GM21381 (cell line): ENCODE measurements around the gene NAALADL2.
"Not testable (repeated sequence)": the region's sequence is repeated elsewhere in the genome, so short reads cannot be mapped to it uniquely, and the experiment has no call there.

ENCODE experiments used
- ATAC-seq: cut with Tn5 transposase; IDR thresholded peaks from one replicate; pipeline ENCODE4 v1.9.1; 2021; ENCODE audit warnings: mild to moderate bottlenecking, moderate library complexity; ENCODE audit not compliant: unreplicated experiment

The NAALADL2 gene

DNA sequence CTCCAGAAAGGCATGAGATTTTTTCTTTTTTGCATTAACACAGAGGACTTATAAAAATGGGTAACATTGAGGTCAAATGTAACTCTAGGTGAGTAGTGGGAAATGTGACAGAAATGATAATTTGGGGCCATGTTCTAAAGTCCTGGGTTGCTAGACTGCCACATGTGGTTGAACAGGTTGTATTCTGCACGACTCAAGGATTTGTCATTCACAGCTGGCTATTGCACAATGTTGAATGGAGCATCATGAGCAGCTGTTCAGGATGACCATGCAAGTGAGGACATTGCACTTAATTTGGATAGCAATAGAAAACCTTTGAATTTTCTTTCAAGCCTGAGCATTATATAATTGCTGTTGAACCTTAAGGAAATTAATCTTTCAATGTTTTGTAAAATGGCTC lies 396.6 kb downstream of the NAALADL2 start:
- ATAC-seq: no peak

DNA sequence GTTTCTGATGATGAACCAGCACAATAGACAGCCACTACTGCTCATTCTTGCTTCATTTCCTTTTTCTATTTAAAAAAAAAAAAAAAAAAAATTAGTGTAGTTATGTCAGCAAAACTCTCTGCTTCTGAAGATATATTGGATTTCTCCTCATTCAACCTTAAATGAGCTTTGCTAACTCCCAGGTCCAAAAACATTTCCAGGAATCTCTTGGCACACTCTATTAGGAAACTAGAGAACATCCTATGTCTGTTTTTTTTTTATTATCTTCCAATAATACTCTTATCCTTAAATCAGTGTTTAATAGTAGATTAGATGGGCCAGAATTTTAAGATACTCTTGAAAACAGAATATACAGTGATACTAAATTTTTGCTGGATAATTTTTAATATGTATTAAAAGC lies 398.0 kb downstream of the NAALADL2 start:
- no peak for ATAC-seq

DNA sequence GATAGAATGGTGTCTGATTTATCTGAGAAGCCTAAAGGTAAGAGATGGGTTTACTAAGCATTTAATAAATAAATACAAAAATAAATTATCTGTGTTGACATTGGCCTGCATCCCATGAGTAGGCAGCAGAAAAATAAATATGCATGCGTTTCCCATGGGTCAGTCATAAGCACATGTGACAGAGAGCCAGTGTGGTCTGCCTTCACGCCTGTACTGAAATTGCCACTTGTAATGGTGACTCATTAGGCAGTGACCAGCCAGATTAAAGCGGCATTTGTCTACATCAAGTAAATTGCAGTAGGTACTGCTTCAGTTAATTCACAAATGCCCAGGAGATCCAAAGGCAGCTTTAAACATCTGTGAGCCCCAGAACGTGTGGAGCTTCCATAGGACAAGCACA lies 399.6 kb downstream of the NAALADL2 start:
- no peak for ATAC-seq

DNA sequence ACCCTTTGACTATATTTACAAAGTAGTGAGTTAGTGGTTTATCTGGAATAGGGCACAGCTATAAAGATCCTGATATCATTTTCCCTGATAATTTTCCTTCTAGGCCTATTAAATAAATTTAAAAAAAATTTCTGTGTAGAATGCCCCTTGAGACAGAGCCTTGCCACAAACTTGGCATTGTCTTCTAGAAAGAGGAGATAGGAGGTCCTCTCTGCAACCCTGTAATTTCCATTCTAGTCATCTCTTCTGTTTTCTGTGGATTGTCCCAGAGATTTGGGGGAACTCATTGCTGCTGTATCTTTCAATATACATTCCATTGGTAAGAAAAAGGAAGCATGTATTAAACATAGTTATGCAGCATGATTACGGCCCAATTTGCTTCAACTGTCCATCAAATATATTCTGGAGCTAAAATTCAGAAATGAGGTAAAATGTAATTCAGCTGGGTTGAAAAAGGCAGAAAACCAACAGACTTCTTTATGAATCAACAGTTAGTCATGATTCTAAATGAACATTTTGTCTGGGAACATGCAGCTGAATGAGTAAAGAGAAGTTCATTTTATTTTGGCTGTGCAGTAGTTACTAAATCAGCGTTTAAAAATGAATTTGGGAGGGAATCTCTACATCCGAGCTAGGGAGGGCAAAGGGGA lies 401.1 kb downstream of the NAALADL2 start:
- ATAC-seq: no peak

DNA sequence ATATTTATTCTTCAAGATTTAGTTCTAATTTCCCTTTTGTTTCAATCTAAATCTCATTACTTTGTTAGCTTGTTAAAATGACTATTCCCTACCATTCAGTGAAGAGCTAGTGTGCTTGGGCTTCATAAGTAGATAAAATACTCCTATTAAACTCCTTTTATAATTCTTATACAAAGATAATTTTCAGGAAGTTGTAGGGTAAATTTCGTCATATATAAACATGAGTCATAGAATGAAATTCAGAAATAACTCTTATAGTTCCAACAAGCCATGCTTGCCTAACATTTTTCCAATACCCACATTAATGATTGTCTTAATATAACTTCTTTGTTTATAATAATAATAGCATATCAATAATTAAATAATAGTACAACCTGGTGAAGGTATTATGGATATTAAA lies 407.3 kb downstream of the NAALADL2 start:
- ATAC-seq: no peak

DNA sequence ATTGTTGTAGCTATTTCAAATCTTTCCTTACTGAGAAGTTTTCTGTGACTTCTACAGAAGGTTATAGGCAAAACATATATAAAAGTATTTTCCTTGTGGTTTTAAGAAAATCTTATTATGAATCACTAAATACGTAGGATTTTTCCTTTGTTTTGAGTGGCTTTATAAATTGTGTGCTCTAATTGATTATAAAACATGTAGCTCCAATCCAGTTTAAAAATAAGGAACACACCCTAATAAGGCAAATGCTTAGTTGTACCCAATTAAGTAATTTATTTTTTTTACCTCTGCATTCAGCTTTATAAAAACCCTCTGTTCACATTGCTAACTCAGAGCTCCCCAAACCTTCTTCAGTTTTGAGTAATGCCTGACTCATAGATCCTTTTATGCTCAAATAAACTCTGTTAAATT lies 408.0 kb downstream of the NAALADL2 start:
- ATAC-seq: no peak

DNA sequence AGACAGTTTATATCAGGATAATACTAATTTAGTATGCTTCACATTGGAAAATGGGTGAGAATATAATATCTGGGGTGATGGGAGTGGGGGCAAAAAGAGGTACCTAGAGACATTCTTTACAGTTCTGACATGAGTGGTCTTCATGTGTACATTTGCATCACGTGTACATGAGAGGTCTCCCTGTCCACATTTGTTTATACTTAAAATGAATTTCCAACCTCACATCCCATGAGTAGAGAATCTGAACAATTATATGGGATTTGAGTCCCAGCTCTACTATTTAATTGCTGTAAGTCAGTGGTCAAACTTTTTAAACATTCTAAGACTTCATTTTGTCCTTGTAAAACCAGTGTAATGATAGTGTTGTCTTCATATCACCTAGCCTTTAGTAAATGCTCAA lies 408.4 kb downstream of the NAALADL2 start:
- no peak for ATAC-seq

DNA sequence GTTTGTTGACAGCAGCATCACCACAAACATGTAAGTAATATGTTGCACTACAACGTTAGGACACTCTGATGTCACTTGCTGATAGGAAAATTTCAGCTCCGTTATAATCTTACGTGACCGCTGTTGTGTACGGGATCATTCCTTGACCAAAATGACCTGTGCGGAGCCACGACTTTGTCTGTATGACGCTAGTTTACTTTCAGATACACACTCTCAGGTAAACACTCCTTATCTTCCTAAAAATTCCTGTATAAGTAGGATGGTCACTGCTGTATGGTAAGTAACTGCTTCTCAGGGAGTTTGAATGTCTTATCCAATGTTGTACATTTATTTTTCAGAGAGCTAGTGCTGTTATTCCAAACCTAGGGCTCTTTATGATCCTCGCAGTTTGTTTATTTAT lies 410.3 kb downstream of the NAALADL2 start:
- no peak for ATAC-seq

DNA sequence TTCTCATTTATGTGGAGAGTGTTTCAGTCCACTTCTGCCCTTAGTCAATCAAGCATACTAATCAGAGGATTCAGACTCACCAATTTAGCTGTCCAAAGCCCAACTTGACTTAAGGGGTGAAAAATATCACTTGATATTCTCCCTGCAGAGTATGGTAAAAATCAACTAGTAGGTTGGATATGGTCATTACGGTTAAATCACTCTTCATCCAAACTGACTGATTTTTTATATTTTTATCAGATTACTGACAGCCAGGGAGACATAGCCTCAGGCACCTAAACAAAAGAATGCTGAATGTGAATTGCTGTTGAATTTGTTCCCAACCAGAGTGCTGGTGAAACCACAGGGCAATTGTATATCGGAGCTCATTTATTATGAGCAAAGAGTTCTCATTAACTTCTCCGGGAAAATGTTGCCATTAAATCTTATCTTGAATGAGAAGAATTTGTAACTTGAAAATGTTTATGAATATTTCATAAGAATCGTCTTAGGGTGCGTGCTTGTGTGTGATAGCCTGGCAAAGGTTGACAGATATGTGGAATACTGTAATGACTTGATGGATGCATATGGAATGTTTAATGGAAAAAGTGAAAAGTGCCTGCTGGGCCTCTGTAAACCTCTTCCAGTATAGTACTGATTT lies 411.2 kb downstream of the NAALADL2 start:
- no peak for ATAC-seq

DNA sequence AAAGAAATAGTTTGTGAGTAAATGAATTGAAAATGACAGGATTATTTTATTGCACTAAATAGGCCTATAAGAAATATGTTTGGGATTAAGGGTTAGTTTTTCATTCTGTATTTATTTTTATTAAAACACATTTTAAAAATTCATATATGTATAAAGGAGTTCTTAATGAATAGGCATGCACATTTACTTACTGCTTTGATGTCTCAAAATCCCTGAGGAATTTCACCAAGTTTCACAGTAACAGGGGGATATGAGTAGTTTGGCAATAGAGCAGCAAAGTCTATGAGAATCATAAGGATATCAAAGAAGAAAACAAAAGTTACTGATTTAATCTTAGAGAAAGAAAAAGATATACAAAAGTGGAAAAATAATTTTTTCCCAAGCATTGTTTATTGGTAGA lies 411.7 kb downstream of the NAALADL2 start:
- ATAC-seq: no peak

DNA sequence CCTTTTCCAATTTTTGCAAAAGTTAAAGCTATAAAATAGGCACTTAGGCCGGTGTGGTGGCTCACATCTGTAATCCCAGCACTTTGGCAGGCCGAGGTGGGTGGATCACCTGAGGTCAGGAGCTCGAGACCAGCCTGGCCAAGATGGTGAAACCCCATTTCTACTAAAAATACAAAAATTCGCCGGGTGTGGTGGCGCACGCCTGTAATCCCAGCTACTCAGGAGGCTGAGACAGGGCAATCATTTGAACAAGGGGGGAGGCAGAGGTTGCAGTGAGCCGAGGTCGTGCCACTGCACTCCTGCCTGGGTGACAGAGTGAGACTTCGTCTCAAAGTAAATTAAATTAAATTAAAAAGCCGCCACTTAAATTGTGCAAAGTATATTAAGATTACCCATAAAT lies 412.3 kb downstream of the NAALADL2 start:
- ATAC-seq: not testable (repeated sequence)

DNA sequence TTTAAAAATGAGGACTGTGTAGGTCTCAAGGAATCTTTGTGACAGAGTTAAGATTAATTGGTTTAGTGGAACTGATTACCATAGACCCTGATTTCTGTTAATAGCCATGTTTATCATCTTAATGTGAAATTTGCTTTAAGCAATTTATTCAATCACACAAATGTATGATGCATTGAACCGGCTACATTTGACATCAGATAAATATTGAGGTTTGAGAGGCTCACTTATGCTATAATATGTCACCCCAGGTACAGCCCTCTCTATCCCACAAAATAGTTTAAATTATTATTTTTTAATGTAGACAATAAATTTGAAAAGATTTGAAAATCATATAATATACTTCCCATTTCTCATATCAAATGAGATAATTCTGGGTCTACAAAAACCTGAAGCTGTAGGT lies 413.3 kb downstream of the NAALADL2 start:
- no peak for ATAC-seq

DNA sequence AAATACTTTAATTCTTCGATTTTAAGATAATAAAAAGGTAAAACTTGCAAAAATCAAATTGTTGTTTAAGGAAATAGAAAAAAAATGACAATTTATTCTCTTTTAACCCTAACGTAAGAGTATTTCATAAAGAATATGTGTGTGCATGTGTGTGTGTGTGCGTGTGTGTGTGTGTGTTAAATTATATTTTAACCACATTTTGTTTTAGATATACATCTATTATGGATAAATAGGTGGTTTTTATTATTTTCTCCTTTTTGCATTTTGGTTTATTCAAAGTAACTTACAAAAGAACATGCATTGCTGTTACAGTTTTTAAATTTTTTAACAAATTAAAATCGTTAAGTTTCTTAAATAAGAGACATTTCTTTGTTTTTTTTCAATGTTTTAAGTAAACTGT lies 414.4 kb downstream of the NAALADL2 start:
- ATAC-seq: no peak

DNA sequence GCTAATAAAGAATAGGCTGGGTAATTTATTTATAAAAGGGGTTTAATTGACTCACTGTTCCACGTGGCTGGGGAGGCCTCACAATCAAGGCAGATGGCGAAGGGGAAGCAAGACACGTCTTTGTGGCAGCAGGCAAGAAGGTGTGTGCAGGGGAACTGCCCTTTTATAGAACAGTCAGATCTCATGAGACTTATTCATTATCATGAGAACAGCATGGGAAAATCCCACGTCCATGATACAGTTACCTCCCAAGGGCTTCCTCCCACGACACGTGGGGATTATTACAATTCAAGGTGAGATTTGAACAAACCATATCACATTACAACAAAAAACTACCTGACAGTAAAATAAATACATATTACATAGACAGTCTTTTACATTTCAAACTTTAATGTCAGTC lies 414.9 kb downstream of the NAALADL2 start:
- no peak for ATAC-seq

DNA sequence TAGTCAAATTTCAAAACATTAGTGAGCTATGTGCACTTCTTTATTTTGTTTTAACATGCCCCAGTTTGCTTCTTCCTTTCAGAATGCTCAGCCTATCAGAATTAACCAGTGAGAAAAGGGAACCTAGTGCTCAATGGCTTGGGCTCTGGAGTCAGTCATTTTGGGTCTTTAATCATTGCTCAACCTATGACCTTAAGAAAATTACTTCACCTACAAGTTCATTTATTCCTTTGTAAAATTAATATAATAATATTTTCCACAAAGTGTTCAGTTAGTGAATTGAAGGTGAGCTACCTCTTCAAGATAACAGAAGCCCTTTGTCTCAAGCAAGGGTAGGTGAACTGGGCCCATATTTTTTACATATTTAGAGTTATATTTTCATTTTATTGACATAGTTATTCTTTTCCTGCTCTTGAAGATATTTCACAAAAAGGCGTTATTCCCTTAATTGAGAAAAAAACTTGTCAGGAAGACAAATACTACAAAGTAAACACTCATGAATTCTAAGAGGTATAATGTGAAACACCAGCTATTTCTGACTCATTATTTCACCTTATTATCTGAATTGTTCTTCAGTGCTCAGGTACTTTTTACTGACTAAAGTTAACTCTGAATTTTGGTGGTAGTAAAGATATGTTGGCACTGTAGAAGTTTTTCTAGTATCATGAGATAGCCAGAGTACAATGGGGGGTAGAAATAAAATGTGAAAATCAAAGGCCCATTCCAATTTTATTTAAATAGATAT lies 415.5 kb downstream of the NAALADL2 start:
- ATAC-seq: no peak

DNA sequence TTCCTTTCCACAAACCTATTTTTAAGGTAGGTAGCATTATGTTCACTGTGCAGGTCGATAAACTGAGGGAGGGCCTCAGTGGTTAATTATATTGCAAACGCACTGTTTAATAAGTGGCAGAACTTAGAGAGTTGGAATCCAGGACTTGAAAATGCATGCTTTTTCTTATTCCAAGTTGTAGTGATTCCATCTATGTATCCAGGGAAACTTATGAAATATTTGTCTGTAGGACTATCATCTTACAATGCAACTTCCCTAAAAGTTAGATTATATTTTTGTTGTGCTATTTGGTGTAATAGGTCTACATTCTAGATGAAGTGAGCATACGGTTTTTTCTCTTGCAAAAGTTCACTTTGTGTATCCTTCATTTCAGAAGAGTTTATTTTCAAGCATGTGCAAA lies 419.5 kb downstream of the NAALADL2 start:
- no peak for ATAC-seq

DNA sequence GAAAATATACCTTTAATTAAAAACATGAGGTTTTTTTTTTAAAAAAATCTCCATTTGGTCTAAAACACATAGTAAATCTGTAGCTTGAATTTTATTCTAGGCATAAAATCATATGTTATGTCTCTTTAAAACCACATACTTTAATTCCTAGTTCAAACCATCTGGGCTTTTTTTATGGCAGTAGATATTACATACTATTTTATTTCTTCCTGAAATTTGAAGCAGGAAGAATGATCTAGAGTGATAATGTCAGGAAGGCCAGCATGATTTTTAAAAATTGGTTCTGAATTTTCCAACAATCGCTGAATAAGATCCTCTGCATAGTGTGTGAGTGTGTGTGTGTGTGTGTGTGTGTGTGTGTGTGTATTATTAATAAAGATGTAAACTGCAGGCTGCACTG lies 420.3 kb downstream of the NAALADL2 start:
- ATAC-seq: no peak

DNA sequence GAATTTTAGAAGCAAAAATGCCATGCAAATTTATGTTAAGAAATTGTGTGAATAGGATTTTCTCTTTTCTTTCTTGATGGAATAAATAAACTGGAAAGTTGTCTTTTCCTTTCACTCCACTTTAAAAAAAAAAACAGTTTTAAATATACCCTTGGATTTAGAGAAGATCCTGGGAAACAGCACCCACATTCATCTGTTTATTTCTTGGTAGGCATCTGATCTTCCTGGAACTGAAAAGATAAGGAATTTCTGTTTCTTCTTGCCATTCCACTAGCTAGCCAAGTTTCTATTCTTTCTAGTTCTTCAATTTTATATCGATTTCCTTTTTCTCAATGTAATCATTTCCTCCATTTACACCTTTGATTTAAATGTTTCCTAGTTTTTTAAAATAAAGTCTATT lies 420.8 kb downstream of the NAALADL2 start:
- no peak for ATAC-seq

DNA sequence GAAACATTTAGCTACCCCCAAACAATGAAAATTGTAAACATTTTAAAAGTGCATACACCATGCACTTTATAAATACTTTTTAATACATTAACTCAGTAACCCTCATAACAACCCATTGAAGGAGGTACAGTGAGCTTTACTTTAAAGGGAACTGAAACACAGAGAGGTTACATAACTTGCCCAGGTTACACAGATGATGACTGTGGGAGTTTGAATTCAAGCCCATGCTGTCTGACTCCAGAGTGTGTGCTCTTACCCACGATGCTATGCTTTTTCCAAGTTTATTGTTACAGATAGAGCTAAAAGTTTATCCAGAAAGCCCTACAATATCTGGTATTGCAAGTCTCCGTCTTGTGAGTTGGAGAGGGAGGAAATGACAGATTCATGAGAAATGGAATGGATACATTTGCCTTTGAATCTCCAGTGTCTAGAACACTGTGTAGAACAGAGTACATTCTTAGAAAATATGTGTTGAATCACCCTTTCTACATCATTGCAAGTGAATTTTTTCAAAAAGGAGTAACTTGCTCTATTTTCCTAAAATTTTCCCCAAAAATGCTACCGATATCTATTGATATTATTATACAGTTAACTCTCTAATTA lies 428.3 kb downstream of the NAALADL2 start:
- peak; percentile 69 for ATAC-seq

DNA sequence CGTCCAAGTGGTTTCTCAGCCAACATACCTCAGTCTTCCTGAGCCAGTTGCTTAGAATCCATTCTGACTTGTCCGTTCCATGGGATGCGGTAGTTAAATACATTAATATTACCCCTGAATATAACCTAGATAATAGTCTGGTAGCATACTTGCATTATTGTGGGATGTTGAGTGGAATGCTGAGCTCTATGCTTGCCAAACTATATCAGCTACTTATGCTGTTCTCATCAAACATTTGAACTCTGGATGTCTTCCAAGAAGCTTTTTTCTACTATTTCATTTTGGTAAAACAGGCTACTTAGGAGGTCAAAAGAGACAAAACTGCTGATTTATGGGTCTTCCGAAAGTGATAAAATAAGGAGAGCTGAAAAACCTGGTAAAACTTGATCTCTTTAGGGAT lies 429.5 kb downstream of the NAALADL2 start:
- ATAC-seq: no peak

DNA sequence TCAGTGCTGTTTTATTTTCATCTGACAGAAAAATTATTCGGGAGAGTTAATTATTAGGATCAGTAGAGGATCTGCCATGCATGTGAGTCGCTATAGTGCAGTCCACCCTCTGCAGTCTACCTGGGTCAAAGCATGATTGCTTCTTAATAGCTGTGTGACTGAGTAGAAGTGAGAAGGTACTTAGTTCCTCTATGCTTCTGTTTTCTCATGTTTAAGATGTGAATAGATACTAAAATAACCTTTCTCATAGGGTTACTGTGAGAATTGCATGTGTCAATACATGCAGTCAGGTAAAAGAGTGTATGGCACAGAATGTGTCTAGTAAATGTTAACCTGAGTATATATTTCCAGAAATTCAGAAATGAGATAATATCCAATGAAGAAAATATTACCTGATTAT lies 435.7 kb downstream of the NAALADL2 start:
- ATAC-seq: no peak
